Myocyte (in vitro differentiated cells): ENCODE data around the gene MLXIP. TPM values are rescaled to one million over a fixed set of nuclear protein-coding genes. Genes with fewer than 3 reads are reported as not detected.
"Not testable (repeated sequence)": the region's sequence is repeated elsewhere in the genome, so short reads cannot be mapped to it uniquely, and the experiment has no call there.

Experiments used
- DNase-seq: peaks from one replicate; pipeline ENCODE4 v3.0.0-alpha.2; 2012; ENCODE audit warnings: low read depth
- polyA plus RNA-seq: library from polyadenylated mRNA; unstranded; fragments of >200 nt; gene quantifications from one replicate; pipeline ENCODE4 v1.2.1, GENCODE V29; 2012; ENCODE audit warnings: missing spikeins
- total RNA-seq: library from RNA; depleted of rRNA; stranded (reverse); fragments of >200 nt; gene quantifications from 2 replicates; pipeline ENCODE4 v1.2.3, GENCODE V29; 2014

MLXIP gene, protein sequence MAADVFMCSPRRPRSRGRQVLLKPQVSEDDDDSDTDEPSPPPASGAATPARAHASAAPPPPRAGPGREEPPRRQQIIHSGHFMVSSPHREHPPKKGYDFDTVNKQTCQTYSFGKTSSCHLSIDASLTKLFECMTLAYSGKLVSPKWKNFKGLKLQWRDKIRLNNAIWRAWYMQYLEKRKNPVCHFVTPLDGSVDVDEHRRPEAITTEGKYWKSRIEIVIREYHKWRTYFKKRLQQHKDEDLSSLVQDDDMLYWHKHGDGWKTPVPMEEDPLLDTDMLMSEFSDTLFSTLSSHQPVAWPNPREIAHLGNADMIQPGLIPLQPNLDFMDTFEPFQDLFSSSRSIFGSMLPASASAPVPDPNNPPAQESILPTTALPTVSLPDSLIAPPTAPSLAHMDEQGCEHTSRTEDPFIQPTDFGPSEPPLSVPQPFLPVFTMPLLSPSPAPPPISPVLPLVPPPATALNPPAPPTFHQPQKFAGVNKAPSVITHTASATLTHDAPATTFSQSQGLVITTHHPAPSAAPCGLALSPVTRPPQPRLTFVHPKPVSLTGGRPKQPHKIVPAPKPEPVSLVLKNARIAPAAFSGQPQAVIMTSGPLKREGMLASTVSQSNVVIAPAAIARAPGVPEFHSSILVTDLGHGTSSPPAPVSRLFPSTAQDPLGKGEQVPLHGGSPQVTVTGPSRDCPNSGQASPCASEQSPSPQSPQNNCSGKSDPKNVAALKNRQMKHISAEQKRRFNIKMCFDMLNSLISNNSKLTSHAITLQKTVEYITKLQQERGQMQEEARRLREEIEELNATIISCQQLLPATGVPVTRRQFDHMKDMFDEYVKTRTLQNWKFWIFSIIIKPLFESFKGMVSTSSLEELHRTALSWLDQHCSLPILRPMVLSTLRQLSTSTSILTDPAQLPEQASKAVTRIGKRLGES
- total RNA-seq, result 14.6 and 21.9 TPM in 2 replicates
- 28.7 TPM for polyA plus RNA-seq

DNA sequence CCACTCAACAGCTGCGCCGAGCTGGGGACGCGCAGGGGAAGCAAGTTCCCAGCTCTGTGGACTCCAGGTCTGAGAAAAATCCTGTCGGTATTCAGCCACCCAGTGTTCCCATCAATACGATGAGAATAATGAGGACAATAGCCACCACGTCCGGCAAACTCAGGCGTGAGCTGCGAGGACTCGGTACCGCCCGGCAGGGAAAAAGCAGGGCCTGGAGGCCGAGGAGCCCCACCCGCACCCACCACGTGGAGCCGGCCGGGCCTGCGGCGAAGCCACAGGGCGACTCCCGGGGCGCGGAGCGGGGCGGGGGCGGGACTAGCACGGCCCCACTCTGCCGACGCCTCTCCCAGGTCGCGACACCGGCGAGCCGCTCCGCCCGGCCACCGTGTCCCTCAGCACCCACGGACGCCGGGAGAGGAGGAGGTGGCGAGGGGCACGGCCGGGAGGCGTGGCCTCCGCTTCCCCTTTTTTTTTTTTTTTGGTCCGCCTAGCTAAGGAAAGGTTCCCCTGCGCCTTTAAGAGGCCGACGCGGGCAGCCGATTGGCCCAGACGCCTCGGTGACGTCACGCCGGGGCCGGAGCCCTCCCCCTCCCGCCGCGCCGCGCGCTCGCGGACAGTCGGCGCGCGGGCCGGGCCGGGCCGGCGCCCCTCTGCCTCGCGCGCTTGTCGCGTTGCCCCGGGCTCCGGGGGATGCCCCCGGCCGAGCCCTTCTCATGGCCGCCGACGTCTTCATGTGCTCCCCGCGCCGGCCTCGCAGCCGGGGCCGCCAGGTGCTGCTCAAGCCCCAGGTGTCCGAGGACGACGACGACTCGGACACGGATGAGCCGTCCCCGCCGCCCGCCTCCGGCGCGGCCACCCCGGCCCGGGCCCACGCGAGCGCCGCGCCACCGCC is at the start of gene MLXIP:
Gene MLXIP, plus strand, starts transcription at position 616 of the 892 bp plus-strand sequence. Its CDS starts 98 bp downstream, at position 714.
- peak; percentile 93 for DNase-seq

DNA sequence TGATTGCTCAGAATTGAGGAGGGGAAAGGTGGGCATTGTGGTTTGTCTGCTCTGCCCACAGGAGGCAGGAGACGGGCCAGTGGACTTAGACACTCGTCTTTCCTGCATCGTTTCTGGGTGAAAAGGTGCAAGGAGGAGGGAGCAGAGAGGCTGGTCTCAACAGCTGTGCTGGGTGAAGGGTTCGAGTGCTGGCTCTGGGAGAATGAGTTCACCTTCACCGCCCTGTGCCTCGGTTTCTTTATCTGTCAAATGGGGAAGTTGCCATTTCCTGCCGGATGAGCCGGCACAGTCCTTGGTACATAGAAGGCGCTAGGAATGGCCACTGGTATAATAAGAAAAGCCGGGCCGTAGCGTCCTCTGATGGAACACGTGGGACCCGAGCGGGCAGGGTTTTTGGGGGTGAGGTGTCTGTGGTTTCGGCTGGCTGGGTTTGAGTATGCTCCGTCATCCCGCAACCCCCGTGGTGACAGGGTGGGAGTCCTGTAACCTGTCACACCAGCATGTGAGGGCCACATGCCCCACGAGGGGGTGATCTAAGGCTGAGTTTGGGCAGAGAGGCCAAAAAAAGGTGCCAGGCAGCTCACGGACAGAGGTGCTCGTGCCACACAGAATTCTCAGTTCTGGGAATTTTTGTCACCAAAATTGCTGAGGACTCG is 49.5 kb upstream of the MLXIP start:
- no peak for DNase-seq

DNA sequence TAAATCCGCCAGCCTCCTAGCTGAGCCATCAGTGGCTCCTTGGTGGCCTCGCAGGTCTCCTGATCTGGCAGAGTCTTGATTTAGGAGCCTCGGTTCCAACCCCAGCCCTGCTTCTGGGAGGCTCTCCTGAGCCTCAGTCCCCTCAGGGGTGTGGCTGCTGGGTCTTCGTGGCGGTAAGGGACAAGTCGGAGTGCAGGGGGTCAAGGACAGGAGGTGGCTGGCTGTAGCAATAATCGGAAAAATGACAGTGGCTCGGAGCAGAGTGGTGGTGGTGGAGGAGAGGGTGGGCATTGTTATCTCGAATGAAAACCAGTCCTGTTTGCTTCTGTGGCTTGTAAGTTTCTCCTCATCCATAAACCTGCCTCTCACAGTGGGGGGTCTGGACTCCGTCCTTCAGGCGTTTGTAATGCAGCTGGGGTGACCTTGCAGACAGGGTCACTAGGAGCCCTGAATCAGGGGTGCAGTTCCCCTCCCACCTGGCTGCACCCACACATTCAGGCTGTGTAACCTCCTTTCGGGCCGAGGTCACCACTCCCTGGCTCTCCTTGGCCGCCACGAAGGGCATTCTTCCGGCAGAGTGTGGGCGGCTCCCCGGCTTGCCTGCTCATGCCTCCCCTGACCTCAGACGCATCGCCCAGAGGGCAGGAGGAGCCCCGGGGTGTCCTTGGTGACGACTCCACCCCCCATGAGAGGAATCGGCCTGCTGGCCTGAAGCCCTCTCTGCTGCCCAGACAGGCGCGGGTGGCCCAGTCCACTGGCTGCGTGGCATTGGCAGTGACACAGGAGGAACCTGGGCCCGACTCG is 48.7 kb upstream of the MLXIP start:
- DNase-seq, result peak; percentile 34

DNA sequence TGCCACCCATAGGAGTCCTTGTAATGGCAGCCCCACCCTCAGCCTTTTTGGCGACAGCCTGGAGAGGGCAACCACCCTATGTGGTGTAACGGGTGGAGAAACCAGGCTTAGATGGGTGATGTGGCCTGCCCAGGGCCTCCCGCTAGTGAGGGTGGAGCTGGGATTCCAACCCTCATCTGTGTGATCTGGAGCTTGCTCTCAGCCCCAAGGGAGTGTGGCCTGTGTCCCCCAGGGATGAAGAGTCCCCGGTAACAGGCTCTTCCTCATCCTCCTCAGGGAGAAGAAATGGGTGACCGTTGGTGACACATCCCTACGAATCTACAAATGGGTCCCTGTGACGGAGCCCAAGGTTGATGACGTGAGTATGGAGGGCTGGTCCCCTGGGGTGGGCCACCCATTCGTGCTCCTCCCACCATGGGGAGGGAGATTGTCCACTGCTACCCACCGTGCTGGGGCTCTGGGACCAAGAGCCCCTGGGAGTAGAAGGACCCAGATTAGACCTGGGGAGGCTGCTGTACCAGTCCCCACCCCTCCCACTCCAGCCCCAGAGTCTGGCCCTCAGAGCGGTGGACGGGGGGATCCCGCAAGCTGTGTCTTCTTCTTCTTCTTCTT is 48.0 kb upstream of the MLXIP start:
- no peak for DNase-seq

DNA sequence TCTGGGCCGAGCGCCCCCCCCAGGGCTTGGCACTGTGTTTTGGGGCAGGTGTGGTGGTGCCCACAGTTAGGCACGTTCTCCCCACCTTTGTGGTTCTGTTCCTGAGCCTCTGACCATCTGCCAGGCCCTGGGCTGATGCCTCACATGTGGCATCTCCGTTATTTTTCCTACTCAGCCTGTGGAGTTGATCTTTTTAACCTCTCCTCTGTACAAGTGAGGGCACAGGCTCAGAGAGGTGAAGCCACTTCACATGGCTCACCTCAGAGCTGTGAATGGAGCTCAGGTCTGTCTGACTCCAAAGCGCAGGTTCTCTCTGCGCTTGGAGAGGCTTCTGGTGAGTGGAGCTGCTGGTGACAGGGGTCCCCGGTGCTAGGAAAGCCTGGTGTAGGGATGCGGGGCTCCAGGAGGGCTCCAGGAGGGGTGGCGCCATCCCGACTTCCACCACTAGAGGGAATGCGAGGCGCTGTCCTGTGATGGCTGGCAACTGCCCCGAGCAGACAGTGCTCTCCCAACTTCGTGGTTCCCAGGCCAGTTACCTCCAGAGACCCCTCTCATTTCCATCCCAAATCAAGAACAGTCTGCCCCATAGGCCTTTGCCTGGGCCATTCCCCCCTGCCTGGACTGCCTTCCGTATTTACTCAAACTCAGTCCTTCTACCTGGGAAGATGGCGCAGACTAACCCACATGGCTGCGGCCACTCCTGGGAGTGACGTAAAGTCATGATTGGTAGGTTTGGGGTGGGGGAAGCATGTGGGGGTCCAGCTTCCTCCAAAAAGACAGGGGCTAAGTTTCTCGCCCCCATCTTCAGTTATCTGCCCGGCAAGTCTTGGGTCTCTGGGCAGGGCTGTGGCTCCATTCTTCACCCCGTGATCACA is 47.0 kb upstream of the MLXIP start:
- peak; percentile 20 for DNase-seq

DNA sequence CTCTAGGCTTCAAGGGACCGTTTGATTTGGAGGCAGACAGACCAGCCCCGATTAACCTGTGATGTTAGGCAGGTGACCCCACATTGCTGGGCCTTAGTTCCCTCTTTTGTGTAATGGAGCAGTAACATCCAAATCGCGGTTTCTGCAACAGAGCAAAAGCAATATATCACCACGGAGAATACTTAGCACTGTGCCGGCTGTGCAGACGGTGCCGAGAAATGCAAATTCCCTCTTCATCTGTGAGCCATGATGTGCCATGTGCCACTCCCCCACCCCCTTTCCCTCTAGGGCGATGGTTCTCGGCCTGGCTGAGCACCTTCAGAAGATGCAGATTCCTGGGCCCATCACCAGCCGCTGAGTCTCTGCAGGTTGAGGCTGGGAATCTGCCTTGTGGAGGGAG is 46.0 kb upstream of the MLXIP start:
- no peak for DNase-seq

DNA sequence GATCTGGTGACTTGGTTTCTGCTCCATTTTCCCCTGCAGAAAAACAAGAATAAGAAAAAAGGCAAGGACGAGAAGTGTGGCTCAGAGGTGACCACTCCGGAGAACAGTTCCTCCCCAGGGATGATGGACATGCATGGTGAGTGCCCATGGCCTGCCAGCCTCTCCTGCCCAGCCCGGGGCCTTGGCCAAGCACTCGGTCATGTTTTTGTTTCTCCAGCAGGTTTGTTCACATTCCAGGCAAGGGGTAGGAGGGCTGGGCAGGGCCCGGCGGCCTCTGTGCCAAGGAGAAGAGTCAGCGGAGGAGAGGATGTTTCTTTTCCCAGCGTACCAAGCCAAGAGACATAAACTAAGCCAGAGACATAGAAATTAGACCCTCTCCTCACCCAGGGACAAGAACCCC is 43.3 kb upstream of the MLXIP start:
- DNase-seq, result no peak

DNA sequence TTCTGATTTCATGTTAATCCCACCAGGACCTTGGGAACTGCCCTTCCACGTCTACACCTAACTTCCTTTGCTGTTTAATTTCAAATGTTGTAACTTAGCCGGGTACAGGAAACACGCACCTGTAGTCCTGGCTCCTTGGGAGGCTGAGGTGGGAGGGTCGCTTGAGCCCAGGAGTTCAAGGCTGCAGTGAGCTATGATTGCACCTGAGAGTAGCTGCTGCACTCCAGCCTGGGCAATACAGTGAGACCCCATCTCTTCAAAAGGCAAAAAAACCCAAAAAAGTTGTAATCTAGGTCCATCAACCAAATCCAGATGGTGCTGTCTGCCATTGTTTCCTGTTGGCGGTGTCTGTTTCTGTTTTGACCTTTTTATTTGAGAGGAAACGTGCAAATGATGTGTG is 42.4 kb upstream of the MLXIP start:
- no peak for DNase-seq

DNA sequence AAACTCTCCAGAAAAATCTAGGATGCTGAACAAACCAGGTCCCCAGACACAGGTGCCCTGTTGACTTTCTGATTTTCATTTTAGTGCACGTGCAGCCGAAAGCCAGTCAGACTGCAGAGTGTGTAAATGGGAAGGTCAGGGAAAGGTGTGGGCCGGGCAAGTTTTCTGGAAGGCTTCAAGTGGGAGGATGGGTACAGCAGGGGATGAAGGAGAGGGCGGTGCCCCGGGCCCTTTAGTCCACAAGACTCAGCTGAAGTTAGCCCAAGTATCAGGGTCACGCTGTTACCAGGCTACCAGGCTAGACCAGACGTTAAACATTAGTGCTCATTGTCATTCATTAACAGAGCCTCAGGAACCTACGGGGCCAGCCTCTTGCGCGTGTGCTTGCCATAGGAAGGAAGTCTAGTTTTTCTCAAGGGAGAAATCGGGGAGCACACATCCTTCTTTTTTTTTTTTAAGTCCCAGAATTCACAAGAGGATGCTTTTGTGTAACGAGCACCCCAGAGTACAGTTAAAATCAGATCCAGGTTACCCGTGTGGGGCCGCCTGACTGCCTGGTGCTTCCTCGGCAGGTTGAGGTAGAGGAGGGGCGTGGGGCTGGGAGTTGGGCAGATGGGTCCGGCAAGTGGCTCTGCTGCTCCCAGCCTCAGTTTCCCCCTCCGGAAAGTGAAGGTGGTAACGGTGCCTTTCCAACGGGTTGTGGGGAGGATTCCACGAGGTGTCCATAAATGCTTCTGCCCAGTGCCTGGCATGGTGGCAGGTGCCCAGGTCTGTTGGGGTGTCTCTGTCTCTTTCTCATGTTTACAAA is 37.8 kb upstream of the MLXIP start:
- no peak for DNase-seq

DNA sequence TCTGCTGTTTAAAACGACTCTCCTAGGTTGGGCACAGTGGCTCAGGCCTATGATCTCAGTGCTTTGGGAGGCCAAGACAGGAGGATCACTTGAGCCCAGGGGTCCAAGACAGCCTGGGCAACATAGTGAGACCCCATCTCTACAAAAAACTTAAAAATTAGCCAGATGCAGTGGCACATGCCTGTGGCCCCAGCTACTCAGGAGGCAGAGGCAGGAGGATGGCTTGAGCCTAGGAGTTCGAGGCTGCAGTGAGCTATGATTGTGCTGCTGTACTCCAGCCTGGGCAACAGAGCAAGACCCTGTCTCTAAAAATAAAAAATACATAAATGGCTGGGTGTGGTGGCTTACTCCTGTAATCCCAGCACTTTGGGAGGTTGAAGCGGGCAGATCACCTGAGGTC is 37.1 kb upstream of the MLXIP start:
- not testable (repeated sequence) for DNase-seq

DNA sequence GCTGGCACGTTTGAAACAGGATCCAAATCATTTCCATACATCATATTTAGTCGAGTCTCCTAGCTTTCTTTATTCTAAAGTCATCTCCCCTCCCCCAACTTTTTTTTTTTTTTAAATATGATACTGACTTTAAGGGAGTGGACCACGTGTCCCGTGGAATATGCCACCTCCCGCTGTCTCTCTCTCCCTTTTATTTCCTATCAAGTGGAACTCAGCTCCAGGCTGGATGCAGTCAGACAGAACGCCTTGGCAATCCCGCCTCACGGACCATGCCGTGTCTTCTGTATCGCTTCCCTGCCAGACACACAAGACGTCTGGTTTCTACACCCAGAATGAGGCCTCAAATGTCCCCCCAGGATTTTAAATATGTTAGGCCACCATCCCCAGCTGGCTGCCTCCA is 35.6 kb upstream of the MLXIP start:
- DNase-seq, result no peak

DNA sequence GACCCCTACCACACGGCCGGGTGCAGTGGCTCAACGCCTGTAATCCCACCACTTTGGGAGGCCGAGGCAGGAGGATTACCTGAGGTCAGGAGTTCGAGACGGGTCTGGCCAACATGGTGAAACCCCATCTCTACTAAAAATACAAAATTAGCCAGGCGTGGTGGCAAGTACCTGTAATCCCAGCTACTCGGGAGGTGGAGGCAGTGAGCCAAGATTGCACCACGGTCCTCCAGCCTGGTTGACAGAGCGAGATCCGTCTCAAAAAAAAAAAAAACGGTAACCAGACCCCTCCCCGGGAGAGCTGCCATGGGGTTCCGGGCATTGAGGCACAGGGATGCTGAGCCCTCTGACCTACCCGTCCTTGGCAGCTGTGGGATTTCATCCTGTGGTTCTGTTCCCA is 35.1 kb upstream of the MLXIP start:
- DNase-seq, result no peak

DNA sequence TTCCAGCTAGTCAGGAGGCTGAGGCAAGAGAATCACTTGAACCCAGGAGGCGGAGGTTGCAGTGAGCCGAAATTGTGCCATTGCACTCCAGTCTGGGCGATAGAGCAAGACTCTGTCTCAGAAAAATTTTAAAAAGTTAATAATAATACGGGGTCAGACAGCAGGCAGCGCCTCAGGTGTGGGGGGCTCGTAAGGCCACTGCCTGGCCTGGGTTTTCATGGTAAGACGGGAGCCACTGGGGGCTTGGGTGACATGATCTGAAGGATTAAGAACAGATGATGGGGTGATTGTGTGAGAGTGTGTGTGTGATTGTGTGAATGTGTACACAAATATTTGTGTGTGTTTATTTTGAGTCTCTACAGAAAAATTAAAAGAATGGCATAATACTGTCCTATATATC is 33.3 kb upstream of the MLXIP start:
- no peak for DNase-seq

DNA sequence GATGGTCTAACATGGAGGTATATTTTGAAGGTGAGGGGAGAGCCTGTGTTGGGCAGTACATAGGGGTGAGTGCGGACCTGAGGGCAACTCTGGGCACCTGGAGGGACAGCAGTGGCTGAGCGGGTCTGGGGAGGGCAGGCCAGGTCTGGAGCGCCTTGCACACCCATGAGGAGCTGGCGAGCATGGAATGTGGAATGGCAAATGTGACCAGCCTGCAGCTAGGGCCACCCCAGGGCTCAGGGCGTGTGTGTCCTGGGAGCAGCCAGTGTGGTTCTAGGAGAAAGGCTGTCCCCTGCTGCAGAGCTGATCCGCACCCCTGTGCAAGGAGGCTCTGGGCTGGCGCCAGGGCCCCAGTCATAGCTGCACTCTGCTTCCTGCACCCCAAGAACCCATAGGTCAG is 32.4 kb upstream of the MLXIP start:
- no peak for DNase-seq

DNA sequence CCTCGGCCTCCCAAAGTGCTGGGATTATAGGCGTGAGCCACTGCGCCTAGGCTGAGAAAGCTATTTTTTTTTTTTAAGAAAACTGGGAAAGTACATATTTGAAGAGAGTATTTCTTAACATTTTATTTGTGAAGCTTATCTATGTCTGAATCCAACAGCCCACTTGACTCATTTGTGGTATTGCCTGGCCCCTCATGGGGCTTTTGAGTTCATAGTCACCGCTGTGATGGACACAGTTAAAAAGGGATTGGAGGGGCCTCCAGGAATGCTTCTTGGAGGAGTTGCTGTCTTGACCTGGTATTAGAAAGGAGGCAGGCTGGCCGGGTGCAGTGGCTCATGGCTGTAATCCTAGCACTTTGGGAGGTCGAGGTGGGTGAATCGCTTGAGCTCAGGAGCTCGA is 30.4 kb upstream of the MLXIP start:
- DNase-seq, result no peak

DNA sequence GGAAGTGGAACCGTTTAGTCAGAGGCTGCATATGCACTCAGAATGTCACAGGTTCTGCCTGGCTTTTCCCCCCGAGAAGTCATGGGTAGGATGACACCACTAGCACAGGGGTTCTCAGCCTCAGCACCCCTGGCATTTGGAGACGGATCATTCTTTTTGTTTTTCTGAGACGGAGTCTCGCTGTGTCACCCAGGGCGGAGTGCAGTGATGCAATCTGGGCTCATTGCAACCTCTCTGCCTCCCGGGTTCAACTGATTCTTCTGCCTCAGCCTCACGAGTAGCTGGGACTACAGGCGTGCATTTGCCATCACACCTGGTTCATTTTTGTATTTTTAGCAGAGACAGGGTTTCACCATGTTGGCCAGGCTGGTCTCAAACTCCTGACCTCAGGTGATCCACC is 28.7 kb upstream of the MLXIP start:
- DNase-seq, result no peak

DNA sequence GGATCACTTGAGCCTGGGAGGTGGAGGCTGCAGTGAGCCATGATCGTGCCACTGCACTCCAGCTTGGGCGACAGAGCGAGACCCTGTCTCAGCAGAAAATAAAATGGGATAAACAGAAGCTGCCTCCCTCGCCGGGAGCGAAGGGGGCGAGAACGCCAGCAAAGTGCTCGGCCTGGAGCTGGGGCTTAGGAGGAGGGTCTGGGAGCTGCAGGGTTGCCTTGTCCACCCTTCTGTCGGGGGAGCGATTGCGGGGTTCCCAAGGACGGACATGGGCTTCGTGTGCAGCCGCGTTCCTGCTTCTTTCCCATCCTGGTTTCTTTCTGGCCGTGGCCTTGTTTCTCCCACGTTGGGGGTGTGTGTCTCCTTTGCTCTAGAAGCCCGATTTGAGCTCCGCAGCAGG is 27.9 kb upstream of the MLXIP start:
- no peak for DNase-seq
